Measurements from ENCODE around the gene GJE1. TPM values are rescaled to one million over a fixed set of nuclear protein-coding genes. Genes with fewer than 3 reads are reported as not detected.

GJE1 gene
- total RNA-seq, 1 donor from 2014 or later, result not detected

DNA sequence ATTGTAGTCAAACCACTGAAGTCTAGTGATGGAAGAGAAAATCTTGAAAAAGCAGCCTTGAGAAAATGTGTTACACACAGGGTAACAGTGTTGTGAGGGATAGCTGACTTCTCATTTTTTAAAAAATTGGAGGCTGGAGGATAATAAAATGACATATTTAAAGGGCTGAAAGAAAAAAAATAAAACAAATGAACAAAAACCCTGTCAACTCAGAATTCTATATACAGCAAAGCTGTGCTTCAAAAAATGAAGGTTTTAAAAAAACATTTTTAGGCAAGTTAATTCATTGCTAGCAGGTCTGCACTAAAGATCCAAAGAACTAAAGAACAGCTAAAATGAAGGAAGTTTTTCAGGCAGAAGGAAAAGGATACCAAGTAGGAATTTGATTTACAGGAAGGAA lies 45.4 kb downstream of the GJE1 start:
- peaks cover 36% of the 10 kb centered on the region for H3K36me3 Mint-ChIP-seq
- no peak overlapping the region for H3K4me3 Mint-ChIP-seq
- no peaks in the 10 kb centered on the region for H3K4me1 Mint-ChIP-seq (ENCODE audit: unreplicated experiment)
- no peaks in the 10 kb centered on the region for H3K27me3 Mint-ChIP-seq
- no peak overlapping the region for H3K27ac Mint-ChIP-seq
- H3K9me3 Mint-ChIP-seq, result peaks cover 6% of the 10 kb centered on the region
- TF ChIP-seq, protein P1, sequence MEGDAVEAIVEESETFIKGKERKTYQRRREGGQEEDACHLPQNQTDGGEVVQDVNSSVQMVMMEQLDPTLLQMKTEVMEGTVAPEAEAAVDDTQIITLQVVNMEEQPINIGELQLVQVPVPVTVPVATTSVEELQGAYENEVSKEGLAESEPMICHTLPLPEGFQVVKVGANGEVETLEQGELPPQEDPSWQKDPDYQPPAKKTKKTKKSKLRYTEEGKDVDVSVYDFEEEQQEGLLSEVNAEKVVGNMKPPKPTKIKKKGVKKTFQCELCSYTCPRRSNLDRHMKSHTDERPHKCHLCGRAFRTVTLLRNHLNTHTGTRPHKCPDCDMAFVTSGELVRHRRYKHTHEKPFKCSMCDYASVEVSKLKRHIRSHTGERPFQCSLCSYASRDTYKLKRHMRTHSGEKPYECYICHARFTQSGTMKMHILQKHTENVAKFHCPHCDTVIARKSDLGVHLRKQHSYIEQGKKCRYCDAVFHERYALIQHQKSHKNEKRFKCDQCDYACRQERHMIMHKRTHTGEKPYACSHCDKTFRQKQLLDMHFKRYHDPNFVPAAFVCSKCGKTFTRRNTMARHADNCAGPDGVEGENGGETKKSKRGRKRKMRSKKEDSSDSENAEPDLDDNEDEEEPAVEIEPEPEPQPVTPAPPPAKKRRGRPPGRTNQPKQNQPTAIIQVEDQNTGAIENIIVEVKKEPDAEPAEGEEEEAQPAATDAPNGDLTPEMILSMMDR (conservative IDR thresholded peaks at IDR 0.05), result no peak
- no peak for DNase-seq (ENCODE audit: extremely low spot score, unreplicated experiment)

DNA sequence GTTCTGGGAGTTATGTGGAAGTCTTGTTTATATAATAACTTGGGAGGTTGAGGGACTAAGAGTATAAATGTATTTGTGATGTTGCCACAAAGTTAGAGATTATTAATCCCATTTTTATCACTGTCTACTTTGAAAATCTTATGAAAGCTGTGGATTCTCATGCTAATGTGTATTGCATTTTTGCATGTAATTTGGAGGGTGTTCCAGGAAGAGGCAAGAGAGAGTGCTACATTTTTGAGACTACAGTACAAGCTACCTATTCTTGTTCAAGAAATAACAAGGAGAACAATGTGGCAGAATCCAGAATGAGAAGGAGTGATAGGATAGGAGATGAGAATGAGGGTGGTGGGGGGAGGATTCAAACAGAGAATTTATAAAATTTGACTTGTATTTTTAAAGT lies 49.3 kb downstream of the GJE1 start:
- Mint-ChIP-seq H3K27me3 (no peaks in the 10 kb centered on the region), H3K9me3 (peaks cover 6% of the 10 kb centered on the region), H3K4me1 (ENCODE audit: unreplicated experiment) (peaks cover 12% of the 10 kb centered on the region), H3K27ac (no peak overlapping the region), H3K36me3 (peaks cover 16% of the 10 kb centered on the region), H3K4me3 (no peak overlapping the region)
- DNase-seq (ENCODE audit: extremely low spot score, unreplicated experiment), result no peak
- TF ChIP-seq, protein P1 (conservative IDR thresholded peaks at IDR 0.05), result no peak

DNA sequence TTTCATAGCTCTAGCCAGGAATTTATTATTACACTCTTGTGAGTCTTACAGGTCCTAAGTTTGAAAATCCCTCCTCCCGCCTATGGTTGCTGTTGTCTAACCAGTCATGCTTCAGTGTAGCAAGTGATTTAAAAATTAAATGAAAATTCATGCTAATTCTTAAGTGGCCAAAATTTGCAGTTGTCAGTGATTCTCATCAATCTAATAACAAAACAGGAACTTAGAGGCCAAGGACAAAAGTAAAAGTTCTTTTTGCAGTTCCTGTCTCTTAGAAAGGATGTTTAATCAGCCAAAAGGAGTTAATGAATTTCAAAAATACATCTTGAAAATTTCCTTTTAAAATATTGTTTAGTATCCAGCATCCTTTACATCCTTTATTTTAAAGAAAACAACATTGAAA lies 50.6 kb downstream of the GJE1 start:
- H3K36me3 Mint-ChIP-seq, result peaks cover 8% of the 10 kb centered on the region
- peaks cover 18% of the 10 kb centered on the region for H3K4me1 Mint-ChIP-seq (ENCODE audit: unreplicated experiment)
- H3K9me3 Mint-ChIP-seq, result no peaks in the 10 kb centered on the region
- TF ChIP-seq, protein P1 (conservative IDR thresholded peaks at IDR 0.05), result no peak
- H3K4me3 Mint-ChIP-seq, result no peak overlapping the region
- H3K27ac Mint-ChIP-seq, result no peak overlapping the region
- no peaks in the 10 kb centered on the region for H3K27me3 Mint-ChIP-seq
- DNase-seq (ENCODE audit: extremely low spot score, unreplicated experiment), result no peak

DNA sequence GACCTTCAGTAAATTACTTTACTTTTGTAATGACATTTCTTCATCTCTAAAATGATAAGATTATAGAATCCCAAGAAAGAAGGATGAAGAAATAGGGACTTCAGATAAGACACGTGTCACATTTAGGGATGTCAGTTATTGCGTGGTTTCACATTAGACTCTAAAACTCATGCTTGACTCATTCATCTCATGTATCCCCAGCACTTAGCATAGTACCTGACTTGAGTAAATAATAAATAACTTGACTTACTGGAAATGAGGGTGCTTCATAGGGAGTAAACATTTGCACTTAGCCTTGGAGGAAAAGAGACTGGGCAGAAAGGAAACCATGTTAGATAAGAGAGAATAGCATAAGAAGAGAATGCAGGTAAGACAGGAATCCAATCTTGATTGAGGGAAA lies 51.6 kb downstream of the GJE1 start:
- H3K36me3 Mint-ChIP-seq, result peaks cover 10% of the 10 kb centered on the region
- no peak for DNase-seq (ENCODE audit: extremely low spot score, unreplicated experiment)
- H3K9me3 Mint-ChIP-seq, result no peaks in the 10 kb centered on the region
- TF ChIP-seq, protein P1 (conservative IDR thresholded peaks at IDR 0.05), result no peak
- peaks cover 18% of the 10 kb centered on the region for H3K4me1 Mint-ChIP-seq (ENCODE audit: unreplicated experiment)
- no peak overlapping the region for H3K27ac Mint-ChIP-seq
- H3K27me3 Mint-ChIP-seq, result no peaks in the 10 kb centered on the region
- no peak overlapping the region for H3K4me3 Mint-ChIP-seq

Other genes starting within 250 kb of the GJE1 start
- gene NMBR, start 14.2 kb downstream of the GJE1 start, total RNA-seq (ENCODE audit: low replicate concordance), result 0.22 TPM in 1 of 2 replicates, not detected in the other
- gene VTA1, start 14.3 kb downstream of the GJE1 start, total RNA-seq (ENCODE audit: low replicate concordance), result 49.9 and 53.7 TPM in 2 replicates
- gene ADGRG6, start 169.1 kb downstream of the GJE1 start, total RNA-seq (ENCODE audit: low replicate concordance), result 26.7 and 72.3 TPM in 2 replicates